ENCODE results near the gene CDC14A. TPM values are rescaled to one million over a fixed set of nuclear protein-coding genes. Genes with fewer than 3 reads are reported as not detected.

The CDC14A gene
- total and polyA plus RNA-seq, 8 donors, result 8.9 to 16.4 (median 14.2) TPM

- Histone ChIP-seq H3K4me1 (peaks cover 0 to 11% of the 10 kb centered on the region in 2 donors), H3K9me3 (no peaks in the 10 kb centered on the region), H3K27me3 (no peaks in the 10 kb centered on the region), H3K36me3 (peaks cover 0 to 28% of the 10 kb centered on the region in 2 donors), H3K4me3 (no peak overlapping the region), H3K27ac (no peak overlapping the region)
- ATAC-seq, result no peak
- DNase-seq, result no peak
- intact Hi-C loops (cut with DNase I), result no loop called here
- TF ChIP-seq, protein P1, sequence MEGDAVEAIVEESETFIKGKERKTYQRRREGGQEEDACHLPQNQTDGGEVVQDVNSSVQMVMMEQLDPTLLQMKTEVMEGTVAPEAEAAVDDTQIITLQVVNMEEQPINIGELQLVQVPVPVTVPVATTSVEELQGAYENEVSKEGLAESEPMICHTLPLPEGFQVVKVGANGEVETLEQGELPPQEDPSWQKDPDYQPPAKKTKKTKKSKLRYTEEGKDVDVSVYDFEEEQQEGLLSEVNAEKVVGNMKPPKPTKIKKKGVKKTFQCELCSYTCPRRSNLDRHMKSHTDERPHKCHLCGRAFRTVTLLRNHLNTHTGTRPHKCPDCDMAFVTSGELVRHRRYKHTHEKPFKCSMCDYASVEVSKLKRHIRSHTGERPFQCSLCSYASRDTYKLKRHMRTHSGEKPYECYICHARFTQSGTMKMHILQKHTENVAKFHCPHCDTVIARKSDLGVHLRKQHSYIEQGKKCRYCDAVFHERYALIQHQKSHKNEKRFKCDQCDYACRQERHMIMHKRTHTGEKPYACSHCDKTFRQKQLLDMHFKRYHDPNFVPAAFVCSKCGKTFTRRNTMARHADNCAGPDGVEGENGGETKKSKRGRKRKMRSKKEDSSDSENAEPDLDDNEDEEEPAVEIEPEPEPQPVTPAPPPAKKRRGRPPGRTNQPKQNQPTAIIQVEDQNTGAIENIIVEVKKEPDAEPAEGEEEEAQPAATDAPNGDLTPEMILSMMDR (IDR thresholded peaks at IDR 0.05), result no peak
These were observed 153.9 kb downstream of the CDC14A start for GRCh38 chr1:100506217-100506616.

GRCh38 chr1:100510451-100510850 is 158.1 kb downstream of the CDC14A start:
- ATAC-seq (no peak), DNase-seq (no peak)
- H3K27me3 ChIP-seq, result no peaks in the 10 kb centered on the region
- peak overlapping the region in 1 of 2 donors; percentile 30 for H3K27ac ChIP-seq
- intact Hi-C loops (cut with DNase I), result no loop called here
- TF ChIP-seq, protein P1 (IDR thresholded peaks at IDR 0.05), result no peak
- no peak overlapping the region for H3K4me3 ChIP-seq
- peaks cover 0 to 11% of the 10 kb centered on the region in 2 donors for H3K4me1 ChIP-seq
- no peaks in the 10 kb centered on the region for H3K9me3 ChIP-seq
- H3K36me3 ChIP-seq, result peaks cover 0 to 12% of the 10 kb centered on the region in 2 donors

GRCh38 chr1:100511058-100511457 is 158.8 kb downstream of the CDC14A start:
- peaks cover 0 to 7% of the 10 kb centered on the region in 2 donors for H3K36me3 ChIP-seq
- peak overlapping the region in 1 of 2 donors; percentile 30 for H3K27ac ChIP-seq
- TF ChIP-seq, protein P1 (IDR thresholded peaks at IDR 0.05), result no peak
- no peaks in the 10 kb centered on the region for H3K9me3 ChIP-seq
- H3K27me3 ChIP-seq, result no peaks in the 10 kb centered on the region
- ATAC-seq (no peak), DNase-seq (no peak)
- H3K4me3 ChIP-seq, result no peak overlapping the region
- peaks cover 0 to 11% of the 10 kb centered on the region in 2 donors for H3K4me1 ChIP-seq
- intact Hi-C loops (cut with DNase I), result no loop called here

- no peak overlapping the region for H3K27ac ChIP-seq
- no peak for ATAC-seq
- H3K4me3 ChIP-seq, result no peak overlapping the region
- no peaks in the 10 kb centered on the region for H3K9me3 ChIP-seq
- TF ChIP-seq, protein P1 (IDR thresholded peaks at IDR 0.05), result no peak
- H3K27me3 ChIP-seq, result no peaks in the 10 kb centered on the region
- no peak for DNase-seq
- peaks cover 0 to 11% of the 10 kb centered on the region in 2 donors for H3K4me1 ChIP-seq
- peaks cover 0 to 7% of the 10 kb centered on the region in 2 donors for H3K36me3 ChIP-seq
- intact Hi-C loops (cut with DNase I), result no loop called here
These were observed 159.5 kb downstream of the CDC14A start for GRCh38 chr1:100511773-100512172.

GRCh38 chr1:100512803-100513352 is 160.6 kb downstream of the CDC14A start:
- no peak for ATAC-seq
- Histone ChIP-seq H3K27ac (no peak overlapping the region), H3K9me3 (no peaks in the 10 kb centered on the region), H3K27me3 (no peaks in the 10 kb centered on the region), H3K4me1 (peaks cover 0 to 19% of the 10 kb centered on the region in 2 donors), H3K36me3 (peaks cover 0 to 7% of the 10 kb centered on the region in 2 donors), H3K4me3 (no peak overlapping the region)
- TF ChIP-seq, protein P1 (IDR thresholded peaks at IDR 0.05), result no peak
- DNase-seq, result no peak
- intact Hi-C loops (cut with DNase I), result no loop called here

Data from left lung (tissue), 10 donors.